Measurements from ENCODE around the gene CASTOR2.
"Not testable (repeated sequence)": the region's sequence is repeated elsewhere in the genome, so short reads cannot be mapped to it uniquely, and the experiment has no call there.

Gene CASTOR2

DNA sequence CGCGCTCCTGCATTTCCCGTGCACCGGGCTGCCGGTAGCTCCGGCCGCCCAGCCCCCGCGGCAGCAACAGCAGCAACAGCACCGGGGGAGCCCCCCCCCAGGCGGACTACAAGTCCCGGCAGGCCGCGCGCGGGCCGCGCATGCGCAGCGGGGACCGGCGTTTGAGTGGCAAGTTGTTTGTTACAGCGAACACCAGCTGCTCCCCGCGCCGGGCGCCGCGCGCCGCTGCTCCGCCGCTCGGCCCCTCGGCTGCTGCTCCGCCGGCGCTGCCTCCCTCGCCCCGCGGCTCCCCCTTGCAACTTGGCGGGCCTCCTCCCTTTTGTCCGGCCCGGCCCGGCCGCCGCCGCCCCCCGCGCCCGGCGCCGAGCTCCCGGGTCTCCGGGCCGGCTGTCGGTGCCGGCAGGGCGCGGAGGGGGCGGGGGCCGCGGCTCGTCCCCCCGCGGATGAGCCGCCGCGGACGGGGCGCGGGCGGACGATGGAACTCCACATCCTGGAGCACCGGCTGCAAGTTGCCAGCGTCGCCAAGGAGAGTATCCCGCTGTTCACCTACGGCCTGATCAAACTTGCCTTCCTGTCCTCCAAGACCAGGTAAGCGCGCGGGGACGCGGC lies at the start of gene CASTOR2:
CASTOR2 (plus strand) TSS at position 195 of the 609 bp plus-strand sequence; CDS start at position 476, 281 bp downstream.
- DNase-seq: peak; percentile 25

DNA sequence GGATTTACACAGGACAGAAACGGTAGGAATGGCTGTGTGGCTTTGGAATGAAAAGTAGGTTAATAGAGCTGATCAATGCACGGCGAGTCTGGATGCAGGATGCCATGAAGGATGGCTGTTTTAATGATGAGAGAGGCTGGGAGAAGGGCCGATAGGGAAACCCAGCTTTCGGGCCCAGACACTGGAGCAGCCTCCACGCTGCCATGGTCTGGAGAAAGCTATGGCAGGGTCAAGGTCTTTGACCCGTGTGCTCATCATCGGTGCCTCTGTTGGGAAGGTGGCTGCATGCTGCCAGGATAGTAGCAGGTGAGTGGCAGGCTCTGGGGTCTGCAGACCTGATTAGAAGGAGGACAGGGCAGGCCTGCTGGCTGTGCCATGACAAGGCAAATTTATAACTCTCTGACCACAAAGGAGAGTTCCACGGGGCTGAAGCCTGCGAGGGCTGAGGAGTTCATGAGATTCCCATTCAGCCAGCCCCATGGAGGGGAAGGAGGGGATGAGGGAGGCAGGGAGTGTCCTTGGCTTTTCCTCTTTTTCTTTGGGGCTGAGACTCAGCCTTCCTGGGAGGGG lies 42.1 kb upstream of the CASTOR2 start:
- DNase-seq: not testable (repeated sequence)

DNA sequence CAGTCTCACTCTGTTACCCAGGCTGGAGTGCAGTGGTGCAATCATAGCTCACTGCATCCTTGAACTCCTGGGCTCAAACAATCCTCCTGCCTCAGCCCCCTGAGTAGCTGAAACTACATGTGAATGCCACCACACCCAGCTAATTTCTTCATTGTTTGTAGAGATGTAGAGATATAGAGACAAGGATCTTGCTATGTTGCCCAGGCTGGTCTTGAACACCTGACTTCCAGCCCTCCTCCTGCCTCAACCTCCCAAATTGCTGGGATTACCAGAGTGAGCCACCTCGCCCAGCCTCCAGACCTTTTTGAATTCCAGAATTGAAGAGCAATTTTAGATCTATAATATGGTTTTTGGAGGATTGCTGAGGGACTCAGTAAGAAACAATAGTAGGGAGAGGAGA lies 40.9 kb upstream of the CASTOR2 start:
- DNase-seq: not testable (repeated sequence)

DNA sequence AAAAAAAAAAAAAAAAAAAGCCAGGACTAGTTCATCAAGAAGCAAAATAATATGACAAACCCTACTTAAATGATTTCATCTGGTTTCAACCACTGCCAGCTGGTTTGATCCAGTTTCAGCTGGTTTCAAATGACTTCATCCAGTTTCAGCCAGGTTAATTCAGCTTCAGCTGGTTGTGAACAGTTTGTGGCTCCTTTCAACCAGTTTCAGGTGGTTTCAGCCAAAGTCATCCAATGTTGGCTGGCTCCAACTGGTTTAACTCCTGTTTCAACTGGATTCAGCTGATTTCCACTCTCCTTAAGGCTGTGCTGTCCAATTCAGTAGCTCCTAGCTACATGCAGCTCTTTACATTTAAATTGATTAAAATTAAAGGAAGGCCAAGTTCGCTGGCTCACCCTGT lies 37.5 kb upstream of the CASTOR2 start:
- DNase-seq: not testable (repeated sequence)

DNA sequence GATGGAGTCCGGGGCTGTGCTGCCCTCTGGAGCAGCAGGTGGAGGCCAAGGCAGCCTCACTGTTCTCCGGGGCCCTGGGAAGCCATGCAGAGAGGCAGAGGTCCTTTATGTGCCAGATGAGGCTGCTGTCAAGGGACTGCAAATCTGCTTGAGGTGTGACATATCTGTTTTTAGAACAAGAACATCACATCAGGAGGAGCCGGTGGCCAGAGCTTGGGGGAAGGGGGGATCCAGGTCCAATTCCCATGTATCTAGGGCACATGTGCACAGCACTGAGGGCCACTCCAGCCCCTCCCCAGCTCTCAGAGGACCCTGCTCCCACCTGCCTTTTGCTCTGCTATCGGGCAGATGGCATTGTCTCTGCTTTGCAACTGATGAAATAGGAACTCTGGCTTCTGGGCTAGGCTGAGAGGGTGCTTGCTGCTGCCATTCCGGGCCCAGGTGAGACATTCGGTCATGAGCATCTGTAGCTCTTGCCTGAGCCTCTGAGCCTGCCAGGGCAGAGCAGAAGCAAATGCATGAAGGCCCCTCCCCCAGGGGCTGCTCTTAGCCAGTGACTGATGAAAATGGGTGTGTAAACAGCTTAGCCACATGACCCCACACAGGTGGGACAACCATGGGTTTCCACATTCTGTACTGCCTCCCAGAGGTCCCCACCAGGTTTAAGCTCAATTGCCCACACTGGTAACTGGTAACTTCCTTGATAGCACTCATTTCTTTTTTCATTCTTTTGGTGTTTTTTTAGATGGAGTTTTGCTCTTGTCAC lies 32.8 kb upstream of the CASTOR2 start:
- DNase-seq: not testable (repeated sequence)

DNA sequence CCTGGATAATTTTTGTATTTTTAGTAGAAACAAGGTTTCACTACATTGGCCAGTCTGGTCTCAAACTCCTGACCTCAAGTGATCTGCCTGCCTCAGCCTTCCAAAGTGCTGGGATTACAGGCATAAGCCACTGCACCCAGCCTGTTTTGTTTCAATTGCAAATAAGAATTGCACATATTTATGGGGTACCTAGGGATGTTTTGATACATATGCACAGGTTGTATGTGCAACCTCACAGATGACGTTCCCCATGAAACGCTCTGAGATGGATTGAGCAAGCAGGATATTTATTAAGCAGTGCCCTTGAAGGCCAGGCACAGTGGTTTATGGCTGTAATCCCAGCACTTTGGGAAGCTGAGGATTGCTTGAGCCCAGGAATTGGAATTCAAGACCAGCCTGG lies 25.1 kb upstream of the CASTOR2 start:
- DNase-seq: not testable (repeated sequence)

DNA sequence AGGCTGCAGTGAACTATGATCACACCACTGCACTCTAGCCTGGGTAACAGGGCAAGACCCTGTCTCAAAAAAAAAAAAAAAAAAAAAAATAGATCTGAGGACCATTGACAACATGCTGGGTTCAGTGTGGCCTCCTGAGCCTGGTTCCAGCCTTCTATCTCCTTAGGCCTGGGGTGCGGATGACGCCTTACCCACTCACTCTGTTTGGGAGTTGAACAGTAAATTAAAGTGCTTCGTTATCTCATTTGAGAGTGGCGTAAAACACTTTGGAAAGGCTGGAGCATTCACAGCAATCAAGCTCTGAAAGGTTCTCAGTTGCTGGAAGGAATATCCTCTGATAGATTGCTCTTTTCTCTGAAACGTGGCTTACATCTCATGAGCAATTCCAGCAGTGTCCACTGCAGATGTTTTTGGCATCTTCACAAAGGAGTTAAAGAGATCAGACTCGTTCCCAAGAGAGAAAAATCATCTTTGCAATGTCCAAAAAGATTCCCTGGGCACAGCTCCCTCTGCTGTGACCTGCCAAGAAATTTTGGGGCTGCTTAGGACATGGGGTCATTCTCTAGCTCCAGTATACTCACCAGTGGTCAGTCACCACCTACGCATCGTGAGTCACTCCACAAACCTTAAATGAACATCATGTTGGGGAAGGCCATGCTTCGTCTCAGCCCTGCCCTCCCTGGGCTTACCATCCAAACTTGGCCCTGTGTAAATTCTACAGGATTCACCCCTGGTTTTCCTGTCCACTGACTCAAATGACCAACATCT lies 23.0 kb upstream of the CASTOR2 start:
- DNase-seq: not testable (repeated sequence)

DNA sequence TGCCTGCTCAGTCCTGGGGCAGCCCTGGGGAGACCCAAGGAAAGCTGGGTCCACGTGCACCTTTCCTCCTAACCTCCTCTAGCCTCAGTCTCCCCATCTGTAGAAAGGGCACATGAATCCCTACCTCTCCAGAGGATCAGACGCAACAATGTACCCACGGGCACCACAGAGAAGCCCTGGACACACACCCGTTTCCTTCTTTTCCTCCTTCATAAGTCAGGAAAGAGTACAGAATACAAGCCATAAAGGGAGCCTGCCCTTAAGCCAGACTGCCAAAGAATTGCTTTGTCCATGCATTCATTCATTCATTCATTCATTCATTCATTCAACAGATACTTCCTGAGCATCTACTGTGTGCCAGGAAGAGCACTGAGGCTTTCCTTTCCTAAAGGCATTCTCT lies 20.6 kb upstream of the CASTOR2 start:
- DNase-seq: not testable (repeated sequence)

DNA sequence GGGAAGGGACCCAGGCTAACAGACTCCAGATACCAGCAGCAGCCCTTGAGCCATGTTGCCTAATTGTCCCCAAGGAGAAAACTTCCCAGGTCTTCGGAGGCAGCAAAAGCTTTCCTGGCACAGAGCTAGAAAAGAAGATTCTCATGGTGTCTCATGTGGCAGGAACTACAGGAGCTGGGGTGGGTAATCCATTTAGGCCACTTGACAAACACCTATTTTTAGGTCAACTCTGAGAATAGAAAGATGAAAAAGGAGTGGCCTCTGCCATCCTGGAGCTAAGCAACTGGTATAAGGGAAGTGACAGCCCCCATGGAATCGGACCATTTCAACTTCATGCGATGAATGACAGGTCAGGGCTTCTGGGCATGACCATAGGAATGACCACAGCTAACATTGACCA lies 16.8 kb upstream of the CASTOR2 start:
- not testable (repeated sequence) for DNase-seq

DNA sequence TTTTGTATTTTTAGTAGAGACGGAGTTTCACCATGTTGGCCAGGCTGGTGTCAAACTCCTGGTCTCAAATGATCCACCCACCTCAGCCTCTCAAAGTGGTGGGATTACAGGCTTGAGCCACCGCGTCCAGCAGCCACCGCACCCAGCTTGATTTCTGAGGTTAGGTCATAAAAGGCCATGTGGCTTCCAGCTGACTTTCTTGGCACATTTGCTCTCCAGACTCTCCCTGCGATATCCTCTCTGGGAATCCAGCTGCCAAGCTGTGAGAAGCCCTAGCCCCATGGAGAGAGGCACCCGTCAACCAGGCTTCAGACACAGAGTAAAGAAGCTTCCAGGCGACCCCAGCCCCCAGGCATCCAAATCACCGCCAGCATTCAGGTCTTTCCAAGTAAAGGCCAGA lies 10.7 kb upstream of the CASTOR2 start:
- DNase-seq: not testable (repeated sequence)

DNA sequence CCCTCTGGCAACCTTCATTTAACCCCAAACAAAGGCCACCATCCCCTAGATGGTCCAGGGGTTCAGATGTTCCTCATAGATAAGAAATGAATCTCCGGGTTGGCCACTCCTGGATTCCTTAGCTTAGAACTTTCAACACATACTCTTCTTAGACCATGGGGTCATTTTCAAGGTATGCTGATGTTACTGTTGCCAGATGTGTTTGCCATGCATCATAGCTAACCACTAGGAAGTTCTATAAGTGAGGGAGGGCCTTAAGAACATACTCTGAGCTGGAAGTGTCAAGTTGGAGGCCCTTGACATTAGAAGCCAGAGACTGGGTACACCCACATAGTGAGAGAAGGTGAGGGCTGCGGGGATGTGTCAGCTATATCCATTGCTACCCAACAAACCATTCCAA lies 6.2 kb upstream of the CASTOR2 start:
- DNase-seq: not testable (repeated sequence)

DNA sequence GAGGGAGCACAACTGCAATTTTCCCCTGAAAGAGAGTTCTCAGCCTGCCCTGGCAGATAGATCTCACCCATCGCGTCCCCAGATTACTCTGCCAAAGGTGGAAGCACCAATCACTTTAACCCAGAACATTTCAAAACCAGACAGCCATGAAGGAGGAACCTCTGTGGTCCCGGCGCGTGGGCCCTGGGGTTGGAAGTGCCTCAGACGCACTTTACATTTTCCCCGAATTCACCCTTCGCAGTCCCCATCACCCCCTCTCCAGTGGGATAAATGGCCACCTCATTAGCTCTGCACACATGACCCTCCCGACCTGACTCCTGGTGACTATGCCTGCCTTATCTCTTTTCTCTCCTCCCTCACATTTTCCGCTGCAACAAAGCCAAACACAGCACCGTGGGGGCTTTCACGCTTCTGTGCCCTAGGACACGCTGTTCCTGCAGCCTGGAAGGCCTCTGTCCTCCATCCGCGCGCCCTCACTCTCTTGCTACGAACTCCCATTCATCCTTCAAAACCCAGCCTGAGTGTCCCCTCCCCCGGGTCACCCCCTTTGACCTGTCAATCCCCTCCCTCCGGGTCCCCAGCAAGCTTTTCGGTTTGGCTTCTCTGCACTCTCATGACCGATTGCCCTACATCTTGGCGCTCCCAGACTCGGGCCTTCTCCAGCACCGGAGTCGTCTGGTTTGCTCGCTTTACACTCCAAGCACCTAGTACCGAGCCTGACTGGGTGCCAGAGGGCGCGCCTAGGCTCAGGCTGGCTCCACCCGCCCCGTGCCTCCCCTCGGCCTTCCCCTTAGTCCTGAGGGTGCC lies 598 bp upstream of the CASTOR2 start:
- DNase-seq: not testable (repeated sequence)

DNA sequence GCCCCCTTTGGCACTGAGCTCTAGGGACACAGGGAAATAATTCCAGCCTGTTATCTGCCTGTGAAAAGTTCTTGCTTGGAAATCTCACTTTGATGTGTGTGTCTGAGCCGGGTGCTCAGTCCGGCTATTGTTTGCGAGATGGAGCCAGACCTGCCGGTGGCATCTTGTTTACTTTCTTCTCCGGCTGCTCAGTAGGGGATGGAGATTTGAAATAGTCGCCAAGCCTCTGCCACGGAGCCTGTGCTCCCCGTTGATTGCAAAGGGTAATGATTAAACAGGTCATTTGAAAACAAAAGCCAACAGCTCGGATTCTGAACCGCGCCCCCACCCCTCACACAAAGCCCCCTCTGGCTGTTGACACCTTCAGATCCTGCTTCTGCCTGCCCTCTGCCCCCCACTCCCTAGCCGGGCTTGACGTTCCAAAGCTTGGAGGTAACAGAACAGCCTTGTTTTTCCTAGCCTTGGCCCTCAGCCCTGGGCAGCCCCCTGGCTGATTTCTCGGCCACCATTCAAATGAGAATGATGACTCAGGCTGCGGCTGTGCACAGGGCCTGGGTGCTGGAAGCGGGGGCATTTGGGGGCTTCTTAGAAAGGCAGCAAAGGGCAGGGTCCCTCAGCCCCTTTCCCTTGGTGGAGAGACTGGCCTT lies 1.8 kb downstream of the CASTOR2 start:
- DNase-seq: not testable (repeated sequence)

DNA sequence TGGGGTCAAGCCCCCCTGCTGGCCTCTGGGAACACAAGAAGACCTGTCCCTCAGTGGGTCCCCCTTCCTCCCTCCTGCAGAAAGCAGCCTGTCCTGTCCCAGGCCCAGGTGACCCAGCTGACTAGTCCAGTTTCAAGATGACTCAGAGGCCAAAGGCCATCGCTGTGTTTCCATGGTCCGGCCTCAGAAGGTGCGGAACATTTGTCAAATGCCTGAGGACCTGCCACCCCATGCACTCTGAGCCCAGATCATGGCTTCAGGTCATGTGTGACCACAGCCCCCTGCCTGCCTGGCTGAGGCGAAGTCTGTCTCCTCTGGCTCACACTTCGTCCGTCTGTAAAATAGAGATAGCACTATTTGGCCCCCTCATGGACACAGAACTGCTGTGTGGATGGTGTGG lies 2.4 kb downstream of the CASTOR2 start:
- DNase-seq: not testable (repeated sequence)

DNA sequence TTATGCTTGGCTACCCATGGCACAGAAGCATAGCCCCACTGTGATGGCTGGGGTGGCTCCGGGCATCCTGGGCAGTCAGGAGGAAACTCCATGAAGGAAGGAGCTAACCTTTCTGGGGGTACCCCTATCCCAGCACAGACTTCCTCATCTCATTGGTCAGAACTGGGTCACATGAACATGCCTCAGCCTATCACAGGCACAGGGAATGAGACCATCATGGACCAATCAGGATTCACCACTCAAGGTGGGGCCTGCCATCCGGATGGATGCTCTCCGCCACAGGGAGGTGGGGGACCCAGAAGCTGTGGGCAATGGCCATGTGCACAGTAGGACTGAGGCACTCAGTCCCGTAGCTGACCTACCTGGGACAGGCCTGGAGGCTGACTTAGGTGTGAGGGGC lies 6.9 kb downstream of the CASTOR2 start:
- DNase-seq: not testable (repeated sequence)

DNA sequence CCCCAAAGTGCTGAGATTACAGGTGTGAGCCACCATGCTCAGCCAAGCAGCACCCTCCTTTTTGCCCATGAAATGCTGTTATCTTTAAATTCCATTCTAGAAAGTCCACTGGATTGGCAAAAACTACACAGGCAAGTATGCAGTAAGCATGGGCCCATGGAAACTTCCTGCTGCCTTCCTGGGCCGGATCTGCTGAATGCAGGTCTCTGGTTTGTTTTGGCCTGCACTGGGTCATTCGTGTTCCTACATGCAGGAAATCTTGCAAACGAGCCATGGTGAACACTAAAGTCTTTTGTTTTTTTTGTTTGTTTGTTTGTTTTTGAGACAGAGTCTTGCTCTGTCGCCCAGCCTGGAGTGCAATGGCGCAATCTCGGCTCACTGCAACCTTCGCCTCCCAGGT lies 7.9 kb downstream of the CASTOR2 start:
- DNase-seq: not testable (repeated sequence)

DNA sequence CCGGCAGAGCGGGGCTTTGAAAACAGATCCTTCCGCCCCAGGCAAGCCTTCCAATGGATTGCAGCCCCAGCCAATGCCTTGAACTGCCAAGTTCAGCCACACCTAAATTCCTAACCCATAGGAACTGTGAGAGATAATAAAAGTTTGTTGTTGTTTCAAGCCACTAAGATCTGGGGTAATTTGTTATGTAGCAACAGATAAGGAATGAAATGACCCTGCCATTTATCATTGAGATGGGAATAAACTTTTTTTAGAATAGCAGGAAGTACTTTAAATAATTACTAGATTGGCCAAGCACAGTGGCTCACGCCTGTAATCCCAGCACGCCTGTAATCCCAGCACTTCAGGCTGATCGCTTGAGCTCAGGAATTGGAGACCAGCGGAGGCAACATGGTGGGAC lies 11.5 kb downstream of the CASTOR2 start:
- not testable (repeated sequence) for DNase-seq

DNA sequence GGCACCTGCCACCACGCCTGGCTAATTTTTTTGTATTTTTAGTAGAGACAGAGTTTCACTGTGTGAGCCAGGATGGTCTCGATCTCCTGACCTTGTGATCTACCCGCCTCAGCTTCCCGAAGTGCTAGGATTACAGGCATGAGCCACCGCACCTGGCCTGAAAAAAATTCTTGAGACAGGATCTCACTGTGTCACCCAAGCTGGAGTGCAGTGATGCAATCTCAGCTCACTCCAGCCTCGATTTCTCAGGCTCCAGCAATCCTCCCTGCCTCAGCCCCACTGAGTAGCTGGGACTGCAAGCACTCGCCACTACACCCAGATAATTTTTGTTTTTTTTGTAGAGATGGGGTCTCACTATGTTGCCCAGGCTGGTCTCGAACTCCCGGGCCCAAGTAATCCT lies 13.0 kb downstream of the CASTOR2 start:
- not testable (repeated sequence) for DNase-seq

DNA sequence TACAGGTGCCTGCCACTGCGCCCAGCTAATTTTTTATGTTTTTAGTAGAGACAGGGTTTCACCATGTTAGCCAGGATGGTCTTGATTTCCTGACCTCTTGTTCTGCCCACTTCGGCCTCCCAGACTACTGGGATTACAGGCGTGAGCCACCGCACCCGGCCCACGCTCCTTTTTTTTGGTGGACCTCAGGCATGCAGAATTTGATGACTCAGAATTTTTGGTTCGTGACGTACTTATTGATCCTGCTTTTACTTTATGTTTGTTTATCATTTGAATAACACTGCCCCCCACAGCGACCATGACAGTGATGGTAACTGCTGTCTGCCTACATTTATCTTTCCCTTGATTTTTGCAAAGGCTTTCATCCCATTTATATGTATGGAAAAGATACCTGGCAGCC lies 23.9 kb downstream of the CASTOR2 start:
- DNase-seq: not testable (repeated sequence)

DNA sequence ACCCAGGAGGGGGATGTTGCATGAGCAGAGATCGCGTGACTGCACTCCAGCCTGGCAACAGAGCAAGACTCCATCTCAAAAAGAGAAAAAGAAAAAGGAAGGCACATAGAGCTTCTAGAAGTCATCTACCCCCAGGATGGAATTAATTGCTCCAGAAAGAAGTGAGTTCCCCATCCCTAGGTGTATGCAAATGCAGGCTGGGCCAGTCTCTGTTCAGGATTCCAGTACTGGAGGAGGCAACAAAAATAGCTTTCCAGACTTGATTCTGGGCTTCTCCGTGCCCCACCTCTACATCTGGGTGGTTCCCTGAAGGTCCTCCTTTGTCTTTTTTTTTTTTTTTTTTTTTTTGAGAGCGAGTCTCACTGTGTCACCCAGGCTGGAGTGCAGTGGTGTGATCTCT lies 28.6 kb downstream of the CASTOR2 start:
- DNase-seq: no peak

DNA sequence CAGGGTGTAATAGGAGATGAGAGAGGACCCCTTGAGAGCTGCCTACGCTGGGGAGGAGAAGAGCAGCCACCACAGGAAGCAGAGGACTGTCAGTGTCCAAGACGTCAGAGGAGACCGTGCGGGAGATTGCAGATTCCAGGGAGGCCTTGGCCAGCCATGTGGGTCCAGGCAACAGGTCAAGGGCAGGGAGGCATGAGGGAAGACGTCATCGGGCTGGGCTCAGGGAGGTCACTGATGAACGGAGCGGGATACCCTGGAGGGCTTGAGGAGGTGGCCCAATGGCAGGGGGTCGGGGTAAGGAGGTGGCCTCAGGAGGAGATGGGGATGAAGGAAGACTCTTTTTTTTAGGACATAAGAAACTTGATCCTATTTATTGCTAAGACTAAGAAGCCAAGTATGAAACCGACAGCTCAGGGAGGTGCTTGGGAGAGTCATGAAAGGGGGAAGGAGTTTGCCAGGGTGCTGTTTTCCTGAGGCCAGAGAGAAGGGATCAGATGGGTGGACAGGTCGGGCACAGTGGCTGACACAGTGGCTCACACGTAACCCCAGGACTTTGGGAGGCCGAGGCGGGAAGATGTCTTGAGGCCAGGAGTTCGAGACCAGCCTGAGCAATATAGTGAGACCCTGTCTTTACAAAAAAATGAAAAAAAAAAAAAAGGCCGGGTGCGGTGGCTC lies 30.5 kb downstream of the CASTOR2 start:
- not testable (repeated sequence) for DNase-seq

Data from NCI-H1694 treated with DMSO at 0.1 percent for 48 hours (cell line).